Measurements from ENCODE around the gene TMEM212.
"Not testable (repeated sequence)": the region's sequence is repeated elsewhere in the genome, so short reads cannot be mapped to it uniquely, and the experiment has no call there.

Gene TMEM212

DNA sequence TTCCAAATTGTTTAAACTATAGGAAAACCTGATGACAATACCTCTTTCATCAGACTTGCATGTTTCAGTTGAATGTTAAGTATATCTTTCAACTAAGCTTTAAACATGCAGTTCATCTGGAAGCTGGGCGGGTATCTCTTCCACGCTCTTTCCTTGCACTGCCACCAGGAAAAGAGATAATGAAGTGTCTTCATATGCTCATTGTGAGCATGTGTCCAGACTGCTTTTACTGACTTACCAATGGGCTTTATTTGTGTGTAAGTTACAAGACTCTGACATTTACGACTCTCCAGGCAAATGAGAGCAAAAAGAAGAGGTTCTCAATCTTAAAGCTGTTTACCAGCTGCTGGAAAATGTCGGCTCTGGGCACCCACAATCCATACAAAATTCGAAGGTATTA is 52.8 kb downstream of the TMEM212 start:
- DNase-seq, result no peak

DNA sequence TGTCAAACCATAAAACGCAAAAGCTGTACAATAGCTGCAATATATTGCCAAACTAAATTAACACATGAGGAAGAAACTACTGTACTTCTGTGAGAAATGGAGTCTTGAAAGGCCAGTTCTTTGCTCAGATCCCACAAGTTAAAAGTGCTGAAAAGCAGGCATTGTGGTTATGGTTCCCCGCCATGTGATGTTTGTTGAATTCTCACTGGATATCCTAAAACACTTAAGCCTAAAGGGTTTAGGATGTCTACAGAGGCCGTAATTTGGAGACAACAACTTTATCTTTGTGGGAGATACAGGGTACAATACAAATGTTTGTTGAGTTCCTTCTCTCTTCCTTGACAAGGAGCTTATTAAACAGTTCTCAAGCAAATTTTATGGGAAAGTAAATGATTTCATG is 53.2 kb downstream of the TMEM212 start:
- no peak for DNase-seq

DNA sequence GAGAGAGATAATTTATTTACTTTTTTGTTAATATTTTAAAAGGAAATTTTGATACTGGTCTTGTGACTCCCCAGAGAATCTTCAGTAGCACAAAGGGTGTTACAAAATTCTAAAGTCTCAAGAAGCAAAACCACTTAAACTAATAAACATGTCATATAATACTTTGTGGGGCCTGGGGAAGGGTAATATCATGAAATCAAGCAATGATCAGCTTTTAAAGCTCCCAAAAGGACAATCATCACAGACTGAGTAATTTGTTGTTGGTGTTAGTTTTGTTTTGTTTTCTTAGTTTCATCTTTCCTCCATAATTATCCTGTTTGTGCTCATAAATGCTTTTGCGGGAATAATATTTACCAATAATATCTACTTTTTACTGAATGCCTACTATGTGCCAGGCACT is 55.0 kb downstream of the TMEM212 start:
- no peak for DNase-seq

DNA sequence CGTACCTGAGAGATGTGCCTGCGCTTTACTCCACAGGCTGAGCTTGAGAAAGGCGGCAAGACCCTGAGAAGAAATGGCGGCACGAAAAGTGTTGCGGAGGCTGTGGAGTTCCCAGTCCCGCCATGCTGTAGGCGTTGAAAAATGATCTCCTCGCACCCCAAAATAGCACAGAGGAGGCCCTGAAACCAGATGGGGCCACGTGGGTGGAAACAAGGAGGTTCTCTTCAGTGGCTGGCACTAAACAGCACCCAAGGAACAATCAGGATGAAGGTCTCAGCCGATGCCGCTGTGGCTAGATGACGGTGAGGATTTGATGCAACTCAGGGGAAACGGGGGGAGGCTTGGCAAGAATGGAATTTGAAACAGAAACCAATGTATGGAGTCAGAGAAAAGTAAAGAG is 57.3 kb downstream of the TMEM212 start:
- DNase-seq, result no peak

DNA sequence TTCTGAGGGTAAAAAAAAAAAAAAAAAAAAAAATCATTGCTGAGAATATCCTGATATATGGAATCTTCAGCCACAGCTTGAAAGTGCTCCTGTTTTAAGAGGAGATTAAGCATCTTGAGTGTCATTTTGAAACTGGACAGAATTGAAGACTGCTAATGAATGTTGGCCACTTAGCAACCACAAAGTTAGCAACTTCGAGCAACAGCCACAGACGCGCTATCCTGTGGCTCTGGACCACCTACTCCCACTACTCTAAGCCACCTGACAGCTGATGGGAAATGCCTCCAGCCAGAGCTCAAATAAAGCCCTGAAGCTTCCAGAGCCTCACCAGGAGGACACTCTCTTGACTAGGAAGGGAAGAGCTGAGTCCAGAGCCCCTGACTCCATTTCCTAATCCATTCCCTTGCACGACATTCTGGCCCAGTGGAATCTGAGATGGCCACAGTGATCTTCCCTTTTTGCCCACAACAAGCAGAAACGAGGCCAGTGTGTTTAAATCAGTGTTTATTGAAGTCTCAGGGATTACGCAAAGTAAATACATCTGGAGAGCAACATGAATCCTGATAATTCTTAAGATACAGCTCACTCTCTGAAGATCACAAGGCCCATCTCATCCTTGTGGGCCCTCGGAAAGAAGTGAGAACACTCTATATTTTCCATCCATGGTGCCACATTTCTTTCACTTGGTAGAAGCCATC is 58.6 kb downstream of the TMEM212 start:
- DNase-seq, result no peak

DNA sequence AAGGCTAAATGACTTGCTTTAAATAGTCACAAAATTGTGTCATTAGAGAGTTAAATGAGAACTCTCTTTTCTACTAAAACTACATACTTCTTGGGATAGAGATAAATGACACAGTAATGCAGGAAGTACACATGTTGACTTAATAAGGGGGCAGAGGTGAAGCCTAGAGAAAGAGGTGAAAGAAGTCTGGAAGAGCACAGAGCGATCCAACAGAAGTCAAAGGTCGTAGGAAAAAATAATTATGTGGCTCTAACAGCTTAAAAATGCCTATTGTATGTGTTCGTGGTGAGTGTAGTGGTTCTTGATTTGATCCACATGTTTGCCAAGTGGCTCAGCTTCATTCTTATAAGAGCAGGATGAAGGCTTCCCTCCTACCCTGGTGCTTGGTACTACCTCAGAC is 61.7 kb downstream of the TMEM212 start:
- no peak for DNase-seq

DNA sequence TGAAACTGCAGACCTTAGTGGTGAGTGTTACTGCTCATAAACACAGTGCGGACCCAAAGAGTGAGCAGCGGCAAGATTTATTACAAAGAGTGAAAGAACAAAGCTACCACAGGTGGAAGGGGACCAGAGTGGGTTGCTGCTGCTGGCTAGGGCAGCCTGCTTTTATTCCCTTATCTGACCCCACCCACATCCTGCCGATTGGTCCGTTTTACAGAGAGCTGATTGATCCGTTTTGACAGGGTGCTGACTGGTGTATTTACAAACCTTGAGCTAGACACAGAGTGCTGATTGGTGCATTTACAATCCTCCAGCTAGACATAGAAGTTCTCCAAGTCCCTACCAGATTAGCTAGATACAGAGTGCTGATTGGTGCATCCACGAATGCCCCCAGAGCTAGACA is 63.4 kb downstream of the TMEM212 start:
- DNase-seq, result not testable (repeated sequence)

DNA sequence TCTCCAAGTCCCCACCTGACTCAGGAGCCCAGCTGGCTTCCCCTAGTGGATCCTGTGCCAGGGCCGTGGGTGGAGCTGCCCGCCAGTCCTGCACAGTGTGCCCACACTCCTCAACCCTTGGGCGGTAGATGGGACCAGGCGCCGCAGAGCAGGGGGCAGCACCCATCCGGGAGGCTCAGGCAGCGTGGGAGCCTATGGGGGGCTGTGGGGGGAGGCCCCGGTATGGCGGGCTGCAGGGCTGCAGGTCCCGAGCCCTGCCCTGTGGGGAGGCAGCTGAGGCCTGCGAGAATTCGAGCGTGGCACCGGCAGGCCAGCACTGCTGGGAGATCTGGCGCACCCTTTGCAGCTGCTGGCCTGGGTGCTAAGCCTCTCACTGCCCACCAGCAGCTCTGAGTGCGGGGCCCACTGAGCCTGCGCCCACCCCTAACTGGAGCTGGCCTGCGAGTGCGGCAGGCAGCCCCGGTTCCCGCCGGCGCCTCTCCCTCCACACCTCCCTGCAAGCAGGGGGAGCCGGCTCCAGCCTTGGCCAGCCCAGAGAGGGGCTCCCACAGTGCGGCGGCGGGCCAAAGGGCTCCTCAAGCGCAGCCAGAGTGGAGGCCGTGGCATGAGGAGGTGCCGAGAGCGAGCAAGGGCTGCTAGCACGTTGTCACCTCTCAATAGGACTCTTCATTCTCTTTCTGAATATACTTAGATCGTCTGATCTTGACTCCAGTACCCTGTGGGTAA is 64.0 kb downstream of the TMEM212 start:
- DNase-seq, result no peak

DNA sequence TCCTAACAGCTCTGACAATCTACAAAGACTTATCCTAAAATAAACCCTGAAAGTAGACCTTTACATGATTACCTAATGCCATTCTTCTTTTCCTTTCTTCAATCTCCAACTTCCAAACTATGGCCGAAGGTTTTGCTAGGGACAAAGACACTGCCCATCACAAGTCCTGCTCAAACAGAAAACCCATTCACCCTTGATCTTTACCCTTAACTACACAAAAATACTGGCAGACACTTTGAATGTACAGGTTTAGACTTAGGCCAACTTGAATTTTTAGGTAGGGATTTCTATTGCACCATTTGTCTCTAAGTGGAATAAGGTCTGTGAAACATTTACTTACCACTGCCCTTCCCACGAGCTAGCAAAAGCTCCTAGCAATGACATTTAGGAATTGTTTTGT is 64.6 kb downstream of the TMEM212 start:
- DNase-seq, result no peak

DNA sequence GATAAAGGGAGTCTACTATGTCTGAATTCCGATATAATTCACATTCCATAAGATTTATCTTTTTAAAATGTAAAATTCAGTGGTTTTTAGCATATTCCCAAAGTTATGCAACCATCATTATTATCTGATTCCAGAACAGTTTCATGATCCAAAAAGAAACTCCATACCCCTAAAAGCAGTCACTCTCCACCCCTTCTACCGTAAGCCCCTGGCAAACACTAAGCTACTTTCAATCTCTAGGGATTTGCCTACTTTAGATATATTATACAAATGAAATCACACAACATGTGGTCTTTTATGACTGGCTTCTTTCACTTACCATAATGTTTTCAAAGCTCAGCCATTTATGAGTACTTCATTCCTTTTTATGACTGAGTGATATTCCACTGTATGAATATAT is 65.6 kb downstream of the TMEM212 start:
- no peak for DNase-seq
